ENCODE results near the gene NELFCD.

The NELFCD gene

DNA sequence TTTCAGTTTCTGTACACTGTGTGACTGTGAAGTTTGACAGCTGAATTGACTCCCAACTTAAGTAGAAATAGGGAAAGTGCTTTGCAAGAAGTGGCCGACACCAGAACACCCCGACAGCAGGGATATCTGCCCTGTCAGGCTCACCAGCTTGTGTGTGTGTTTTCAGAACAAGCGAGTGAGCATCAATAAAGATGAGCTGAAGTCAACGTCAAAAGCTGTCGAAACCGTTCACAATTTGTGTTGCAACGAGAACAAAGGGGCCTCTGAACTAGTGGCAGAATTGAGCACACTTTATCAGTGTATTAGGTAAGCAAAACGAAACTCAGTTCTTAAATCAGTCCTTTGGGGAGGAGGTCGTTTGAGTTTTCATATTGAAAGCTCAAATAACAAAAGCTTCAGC, 10.7 kb downstream of the NELFCD start:
- TF ChIP-seq BHLHE40 (IDR thresholded peaks at IDR 0.05; ENCODE audit: borderline replicate concordance), result no peak
- TF ChIP-seq SUZ12 (IDR thresholded peaks at IDR 0.05), result no peak
- no peak for TF ChIP-seq TARDBP (IDR thresholded peaks at IDR 0.05)
- no peak for TF ChIP-seq FOXM1 (IDR thresholded peaks at IDR 0.05; ENCODE audit: borderline replicate concordance)
- no peak for TF ChIP-seq ELF4 (IDR thresholded peaks at IDR 0.05)
- TF ChIP-seq ZNF384 (IDR thresholded peaks at IDR 0.05), result no peak
- TF ChIP-seq, protein P1, sequence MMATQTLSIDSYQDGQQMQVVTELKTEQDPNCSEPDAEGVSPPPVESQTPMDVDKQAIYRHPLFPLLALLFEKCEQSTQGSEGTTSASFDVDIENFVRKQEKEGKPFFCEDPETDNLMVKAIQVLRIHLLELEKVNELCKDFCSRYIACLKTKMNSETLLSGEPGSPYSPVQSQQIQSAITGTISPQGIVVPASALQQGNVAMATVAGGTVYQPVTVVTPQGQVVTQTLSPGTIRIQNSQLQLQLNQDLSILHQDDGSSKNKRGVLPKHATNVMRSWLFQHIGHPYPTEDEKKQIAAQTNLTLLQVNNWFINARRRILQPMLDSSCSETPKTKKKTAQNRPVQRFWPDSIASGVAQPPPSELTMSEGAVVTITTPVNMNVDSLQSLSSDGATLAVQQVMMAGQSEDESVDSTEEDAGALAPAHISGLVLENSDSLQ (IDR thresholded peaks at IDR 0.05), result no peak
- no peak for TF ChIP-seq NFRKB (IDR thresholded peaks at IDR 0.05)
- no peak for TF ChIP-seq FOXA1 (IDR thresholded peaks at IDR 0.05)
- no peak for TF ChIP-seq ARNT (IDR thresholded peaks at IDR 0.05)
- TF ChIP-seq SP1 (IDR thresholded peaks at IDR 0.05), result no peak
- TF ChIP-seq CTBP1 (IDR thresholded peaks at IDR 0.05; ENCODE audit: borderline replicate concordance), result no peak
- TF ChIP-seq L3MBTL2 (conservative IDR thresholded peaks at IDR 0.05), result no peak
- POLR2A ChIA-PET, result interaction anchor here (4.4 kb wide), 1 partner anchor 10 kb away, joined by 19 read pairs; the partner anchor contains the start of gene NELFCD
- CTCF ChIA-PET, result no interaction called here

DNA sequence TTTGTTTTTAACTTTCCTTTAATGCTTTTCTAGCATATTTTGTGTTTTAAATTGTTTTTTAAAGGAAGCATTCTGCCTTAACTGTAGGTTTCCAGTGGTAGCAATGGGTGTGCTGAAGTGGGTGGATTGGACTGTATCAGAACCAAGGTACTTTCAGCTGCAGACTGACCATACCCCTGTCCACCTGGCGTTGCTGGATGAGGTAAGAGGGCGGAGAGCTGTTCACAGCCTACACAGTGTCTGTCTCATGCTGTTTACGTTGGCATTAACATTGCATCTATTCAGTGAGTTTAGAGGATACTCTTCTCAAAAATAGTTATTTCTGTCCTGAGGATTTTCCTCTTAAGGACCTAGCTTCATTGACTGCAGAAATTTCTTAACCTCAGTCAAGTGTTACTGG, 11.9 kb downstream of the NELFCD start:
- TF ChIP-seq TARDBP (IDR thresholded peaks at IDR 0.05) (no peak), LEF1 (IDR thresholded peaks at IDR 0.05; ENCODE audit: borderline replicate concordance) (no peak), SUZ12 (IDR thresholded peaks at IDR 0.05) (no peak), FOXA1 (IDR thresholded peaks at IDR 0.05) (no peak), ELF4 (IDR thresholded peaks at IDR 0.05) (no peak), ZNF384 (IDR thresholded peaks at IDR 0.05) (no peak)
- TF ChIP-seq, protein P1 (IDR thresholded peaks at IDR 0.05), result no peak
- ChIA-PET CTCF (interaction anchor here (0.7 kb wide), 1 partner anchor 16 kb away, joined by 3 read pairs; no protein-coding TSS in a partner anchor), POLR2A (interaction anchor here (4.4 kb wide), 1 partner anchor 12 kb away, joined by 19 read pairs; the partner anchor contains the start of gene NELFCD)
- no peak for DNase-seq (ENCODE audit: extremely low spot score)

More for the DNA sequence above, 10.7 kb downstream of the NELFCD start:
- DNase-seq (ENCODE audit: extremely low spot score), result no peak

DNA sequence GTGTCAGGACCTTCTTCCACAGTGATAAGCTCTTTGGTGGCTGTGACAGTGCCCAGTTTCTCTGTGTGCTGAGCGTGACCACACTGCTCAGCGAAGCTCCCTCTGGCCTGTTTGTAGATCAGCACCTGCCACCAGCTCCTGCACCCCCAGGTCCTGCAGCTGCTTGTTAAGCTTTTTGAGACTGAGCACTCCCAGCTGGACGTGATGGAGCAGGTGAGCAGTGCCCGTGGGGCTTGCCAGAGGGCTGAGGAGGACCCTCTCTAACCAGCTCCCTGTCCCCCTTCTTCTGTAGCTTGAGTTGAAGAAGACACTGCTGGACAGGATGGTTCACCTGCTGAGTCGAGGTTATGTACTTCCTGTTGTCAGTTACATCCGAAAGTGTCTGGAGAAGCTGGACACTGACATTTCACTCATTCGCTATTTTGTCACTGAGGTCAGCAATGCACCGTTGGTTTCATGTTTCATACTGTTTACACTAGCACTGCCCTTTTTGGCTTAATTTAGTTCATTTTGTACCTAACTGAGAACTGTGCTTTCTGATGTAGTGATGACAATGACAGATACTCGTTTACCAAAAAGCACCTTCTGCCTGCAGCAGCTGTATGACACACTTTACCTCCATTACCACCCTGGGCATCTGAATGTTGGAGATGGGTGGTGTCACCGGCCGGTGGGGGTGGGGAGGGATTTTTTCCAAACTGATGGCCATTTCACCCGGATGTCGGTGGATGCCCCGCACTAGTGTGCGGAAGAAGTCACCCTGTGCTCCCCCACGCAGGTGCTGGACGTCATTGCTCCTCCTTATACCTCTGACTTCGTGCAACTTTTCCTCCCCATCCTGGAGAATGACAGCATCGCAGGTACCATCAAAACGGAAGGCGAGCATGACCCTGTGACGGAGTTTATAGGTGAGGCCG, 12.5 kb downstream of the NELFCD start:
- no peak for TF ChIP-seq HDGF (IDR thresholded peaks at IDR 0.05; ENCODE audit: borderline replicate concordance)
- TF ChIP-seq ELF4 (IDR thresholded peaks at IDR 0.05), result no peak
- TF ChIP-seq L3MBTL2 (conservative IDR thresholded peaks at IDR 0.05), result no peak
- no peak for TF ChIP-seq BHLHE40 (IDR thresholded peaks at IDR 0.05; ENCODE audit: borderline replicate concordance)
- no peak for TF ChIP-seq ARNT (IDR thresholded peaks at IDR 0.05)
- TF ChIP-seq NFRKB (IDR thresholded peaks at IDR 0.05), result no peak
- no peak for TF ChIP-seq FOXM1 (IDR thresholded peaks at IDR 0.05; ENCODE audit: borderline replicate concordance)

DNA sequence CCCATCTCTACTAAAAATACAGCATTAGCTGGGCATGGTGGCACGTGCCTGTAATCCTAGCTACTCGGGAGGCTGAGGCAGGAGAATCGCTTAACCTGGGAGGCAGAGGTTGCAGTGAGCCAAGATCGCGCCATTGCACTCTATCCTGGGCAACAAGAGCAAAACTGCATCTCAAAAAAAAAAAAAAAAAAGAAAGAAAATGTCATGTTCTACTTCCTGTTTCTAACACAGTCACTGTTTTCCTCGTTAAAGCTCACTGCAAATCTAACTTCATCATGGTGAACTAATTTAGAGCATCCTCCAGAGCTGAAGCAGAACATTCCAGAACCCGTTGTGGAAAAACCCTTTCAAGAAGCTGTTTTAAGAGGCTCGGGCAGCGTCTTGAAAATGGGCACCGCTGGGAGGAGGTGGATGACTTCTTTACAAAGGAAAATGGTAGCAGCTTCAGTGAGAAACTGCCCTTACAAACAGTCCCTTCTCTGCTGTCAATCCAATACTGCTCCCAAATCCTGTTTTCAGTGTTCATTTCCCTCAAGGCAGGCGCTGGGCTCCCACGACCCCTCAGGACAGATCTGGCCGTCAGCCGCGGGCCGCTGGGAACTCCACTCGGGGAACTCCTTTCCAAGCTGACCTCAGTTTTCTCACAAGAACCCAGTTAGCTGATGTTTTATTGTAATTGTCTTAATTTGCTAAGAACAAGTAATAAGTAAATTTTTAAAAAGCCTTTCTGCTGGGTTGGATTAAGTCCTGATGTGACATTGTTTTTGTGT, 13.5 kb downstream of the NELFCD start:
- no peak for DNase-seq (ENCODE audit: extremely low spot score)
- ChIA-PET CTCF (no interaction called here), POLR2A (interaction anchor here (1.4 to 4.4 kb wide), 2 partner anchors 13 to 37 kb away, joined by 3 to 19 read pairs; partner anchors contain the start of genes ATP5F1E and NELFCD)
- no peak for TF ChIP-seq FOXA1 (IDR thresholded peaks at IDR 0.05)
- no peak for TF ChIP-seq SP1 (IDR thresholded peaks at IDR 0.05)
- no peak for TF ChIP-seq LEF1 (IDR thresholded peaks at IDR 0.05; ENCODE audit: borderline replicate concordance)
- no peak for TF ChIP-seq HDGF (IDR thresholded peaks at IDR 0.05; ENCODE audit: borderline replicate concordance)
- TF ChIP-seq TARDBP (IDR thresholded peaks at IDR 0.05), result no peak
- no peak for TF ChIP-seq CTBP1 (IDR thresholded peaks at IDR 0.05; ENCODE audit: borderline replicate concordance)
- no peak for TF ChIP-seq BHLHE40 (IDR thresholded peaks at IDR 0.05; ENCODE audit: borderline replicate concordance)
- TF ChIP-seq, protein P1 (IDR thresholded peaks at IDR 0.05), result no peak

More for the DNA sequence above, 12.5 kb downstream of the NELFCD start:
- CTCF ChIA-PET, result no interaction called here
- DNase-seq (ENCODE audit: extremely low spot score), result no peak
- POLR2A ChIA-PET, result interaction anchor here (1.4 to 4.4 kb wide), 2 partner anchors 12 to 38 kb away, joined by 3 to 19 read pairs; partner anchors contain the start of genes ATP5F1E and NELFCD

DNA sequence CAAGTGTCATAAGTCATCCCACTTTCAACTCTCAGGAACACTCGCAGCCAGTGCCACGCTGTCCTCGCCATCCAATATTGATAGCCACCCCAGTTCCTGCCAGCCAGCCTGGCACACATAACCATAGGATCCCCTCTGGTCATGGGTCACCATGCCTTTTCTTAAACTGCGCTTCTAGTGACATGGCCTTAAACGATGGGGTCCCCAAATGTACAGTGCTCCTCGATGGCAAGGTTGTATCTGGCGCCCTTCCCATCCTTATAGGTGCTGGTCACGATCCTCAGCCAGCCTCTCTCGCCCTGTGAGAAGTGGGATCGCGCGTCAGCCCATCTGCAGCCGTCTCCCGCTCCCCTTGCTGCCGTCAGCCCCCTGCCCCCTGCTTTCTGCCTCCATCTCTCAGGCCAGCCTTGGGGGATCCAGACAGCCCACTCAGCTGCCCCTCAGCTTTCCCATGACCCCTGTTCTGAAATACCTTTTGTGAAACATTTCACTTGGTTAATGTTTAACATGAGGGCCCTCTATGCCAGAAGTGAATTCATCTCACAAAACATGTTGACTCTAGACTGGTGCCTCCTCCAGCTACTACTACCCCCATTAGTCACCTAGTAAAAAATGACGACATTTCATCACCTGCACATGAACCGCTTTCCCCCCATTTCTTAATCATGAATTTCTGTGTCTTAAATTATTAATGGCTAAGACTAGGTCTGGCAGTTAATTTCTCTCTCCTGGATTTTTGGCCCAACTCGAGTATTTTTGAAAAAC, 14.6 kb downstream of the NELFCD start:
- DNase-seq (ENCODE audit: extremely low spot score), result no peak
- ChIA-PET CTCF (no interaction called here), POLR2A (interaction anchor here (1.3 kb wide), 1 partner anchor 14 kb away, joined by 7 read pairs; the partner anchor contains the start of gene NELFCD)
- TF ChIP-seq BHLHE40 (IDR thresholded peaks at IDR 0.05; ENCODE audit: borderline replicate concordance) (no peak), ARNT (IDR thresholded peaks at IDR 0.05) (no peak), FOXM1 (IDR thresholded peaks at IDR 0.05; ENCODE audit: borderline replicate concordance) (no peak), HDGF (IDR thresholded peaks at IDR 0.05; ENCODE audit: borderline replicate concordance) (no peak), SP1 (IDR thresholded peaks at IDR 0.05) (no peak), FOXA1 (IDR thresholded peaks at IDR 0.05) (no peak), ZNF384 (IDR thresholded peaks at IDR 0.05) (no peak), ELF4 (IDR thresholded peaks at IDR 0.05) (no peak), FOXK2 (IDR thresholded peaks at IDR 0.05) (no peak)
- TF ChIP-seq, protein P1 (IDR thresholded peaks at IDR 0.05), result no peak

All from HEK293T (cell line).